HepG2 (cell line): Measurements from ENCODE around the gene THAP2. TPM values are rescaled to one million over a fixed set of nuclear protein-coding genes. Genes with fewer than 3 reads are reported as not detected.

Experiments used
- CBX5 ChIP-seq: sonication (generic); formaldehyde crosslinking; IDR thresholded peaks from 2 replicates; pipeline ENCODE4 v1.4.0; 2020; ENCODE audit warnings: missing genetic modification reagents, borderline replicate concordance
- GATAD2A ChIP-seq: IDR thresholded peaks from 2 replicates; pipeline ENCODE4 v1.6.1; 2016
- KDM4B ChIP-seq: sonication (generic); formaldehyde crosslinking; IDR thresholded peaks from 2 replicates; pipeline ENCODE4 v1.4.0; 2020; ENCODE audit warnings: missing genetic modification reagents
- KLF9 ChIP-seq: IDR thresholded peaks from 2 replicates; pipeline ENCODE4 v1.6.1; 2016; ENCODE audit warnings: low read depth
- MAF1 ChIP-seq: sonication (generic); formaldehyde crosslinking; IDR thresholded peaks from 2 replicates; pipeline ENCODE4 v1.5.0; 2020; ENCODE audit warnings: missing genetic modification reagents, borderline replicate concordance
- MNT ChIP-seq: fragments of 450-650 bp; IDR thresholded peaks from 2 replicates; pipeline ENCODE4 v1.6.1; 2016
- RBM39 ChIP-seq: fragments of 200-400 bp; formaldehyde crosslinking; IDR thresholded peaks from one replicate; pipeline ENCODE4 v1.6.1; 2018; ENCODE audit warnings: antibody characterized with exemption, mild to moderate bottlenecking, low read depth, low read length; ENCODE audit not compliant: poor library complexity, severe bottlenecking
- SMARCE1 ChIP-seq: fragments of 450-650 bp; IDR thresholded peaks from 2 replicates; pipeline ENCODE4 v1.6.1; 2017; ENCODE audit warnings: borderline replicate concordance
- ZNF24 ChIP-seq: fragments of 450-650 bp; IDR thresholded peaks from 2 replicates; pipeline ENCODE4 v1.6.1; 2017; ENCODE audit warnings: antibody characterized with exemption, mild to moderate bottlenecking
- ZNF354B ChIP-seq: sonication (generic); formaldehyde crosslinking; IDR thresholded peaks from 2 replicates; pipeline ENCODE4 v1.8.0; 2022; ENCODE audit warnings: mild to moderate bottlenecking, missing genetic modification reagents
- ZNF430 ChIP-seq: sonication (generic); formaldehyde crosslinking; IDR thresholded peaks from 2 replicates; pipeline ENCODE4 v1.9.0; 2021; ENCODE audit warnings: mild to moderate bottlenecking, missing genetic modification reagents
- ZNF503 ChIP-seq: sonication (generic); formaldehyde crosslinking; IDR thresholded peaks from 2 replicates; pipeline ENCODE4 v1.4.0; 2020; ENCODE audit warnings: missing genetic modification reagents
- ZNF549 ChIP-seq: sonication (generic); formaldehyde crosslinking; IDR thresholded peaks from 2 replicates; pipeline ENCODE4 v1.5.0; 2020; ENCODE audit warnings: missing genetic modification reagents
- ZNF614 ChIP-seq: IDR thresholded peaks from 2 replicates; pipeline ENCODE4 v1.6.1; 2018; ENCODE audit warnings: missing biosample characterization, missing genetic modification reagents, inconsistent platforms, borderline replicate concordance
- ZNF720 ChIP-seq: sonication (generic); formaldehyde crosslinking; IDR thresholded peaks from 2 replicates; pipeline ENCODE4 v1.4.0; 2020; ENCODE audit warnings: missing genetic modification reagents
- ZNF746 ChIP-seq: sonication (generic); formaldehyde crosslinking; IDR thresholded peaks from 2 replicates; pipeline ENCODE4 v1.8.0; 2022; ENCODE audit warnings: mild to moderate bottlenecking, missing genetic modification reagents
- ZNF768 ChIP-seq: sonication (generic); formaldehyde crosslinking; IDR thresholded peaks from 2 replicates; pipeline ENCODE4 v1.4.0; 2020; ENCODE audit warnings: missing genetic modification reagents
- ZNF792 ChIP-seq: IDR thresholded peaks from 2 replicates; pipeline ENCODE4 v1.6.1; 2016
- ZSCAN22 ChIP-seq: sonication (generic); formaldehyde crosslinking; IDR thresholded peaks from 2 replicates; pipeline ENCODE4 v1.4.0; 2020; ENCODE audit warnings: mild to moderate bottlenecking, missing genetic modification reagents
- ZSCAN25 ChIP-seq: sonication (generic); formaldehyde crosslinking; IDR thresholded peaks from 2 replicates; pipeline ENCODE4 v1.8.0; 2022; ENCODE audit warnings: mild to moderate bottlenecking, missing genetic modification reagents
- polyA plus RNA-seq, 8 experiments: library from polyadenylated mRNA; depleted of rRNA in 3 of 8; stranded (reverse) in 7 of 8; unstranded in 1 of 8; fragments of >200 nt; fragmentation: Illumina TruSeq in 4 of 8; extraction: Trizol in 4 of 8; gene quantifications; 2 replicates each; pipeline versions ENCODE4 v1.2.1 to v1.2.3, GENCODE V29; 2011 to 2016; ENCODE audit warnings: low read depth in 4 of 8, missing spikeins in 1 of 8, mixed read lengths in 1 of 8; ENCODE audit not compliant: insufficient read depth in 1 of 8
- total RNA-seq, 5 experiments: library from RNA; depleted of rRNA; stranded (reverse); fragments of >200 nt; fragmentation: Illumina TruSeq; extraction: Trizol; gene quantifications; 2 replicates each; pipeline ENCODE4 v1.2.3, GENCODE V29; 2016; ENCODE audit warnings: low read depth in 1 of 5
- TF ChIP-seq, protein P1 (sequence below): sonication (generic); formaldehyde crosslinking; conservative IDR thresholded peaks from 2 replicates; pipeline ENCODE4 v1.4.0; 2020; ENCODE audit warnings: mild to moderate bottlenecking, missing genetic modification reagents, moderate library complexity
- TF ChIP-seq, protein P2 (sequence below): IDR thresholded peaks from 2 replicates; pipeline ENCODE4 v1.6.1; 2016; ENCODE audit warnings: low read depth, borderline replicate concordance
- TF ChIP-seq, protein P3 (sequence below): sonication (generic); formaldehyde crosslinking; IDR thresholded peaks from 2 replicates; pipeline ENCODE4 v1.4.0; 2020; ENCODE audit warnings: mild to moderate bottlenecking, missing genetic modification reagents

Gene THAP2
- total and polyA plus RNA-seq, 2 of the 13 experiments (the other 11 are each of a cell fraction or from before 2014, with no cell fraction given): 5.2 to 6.2 TPM

DNA sequence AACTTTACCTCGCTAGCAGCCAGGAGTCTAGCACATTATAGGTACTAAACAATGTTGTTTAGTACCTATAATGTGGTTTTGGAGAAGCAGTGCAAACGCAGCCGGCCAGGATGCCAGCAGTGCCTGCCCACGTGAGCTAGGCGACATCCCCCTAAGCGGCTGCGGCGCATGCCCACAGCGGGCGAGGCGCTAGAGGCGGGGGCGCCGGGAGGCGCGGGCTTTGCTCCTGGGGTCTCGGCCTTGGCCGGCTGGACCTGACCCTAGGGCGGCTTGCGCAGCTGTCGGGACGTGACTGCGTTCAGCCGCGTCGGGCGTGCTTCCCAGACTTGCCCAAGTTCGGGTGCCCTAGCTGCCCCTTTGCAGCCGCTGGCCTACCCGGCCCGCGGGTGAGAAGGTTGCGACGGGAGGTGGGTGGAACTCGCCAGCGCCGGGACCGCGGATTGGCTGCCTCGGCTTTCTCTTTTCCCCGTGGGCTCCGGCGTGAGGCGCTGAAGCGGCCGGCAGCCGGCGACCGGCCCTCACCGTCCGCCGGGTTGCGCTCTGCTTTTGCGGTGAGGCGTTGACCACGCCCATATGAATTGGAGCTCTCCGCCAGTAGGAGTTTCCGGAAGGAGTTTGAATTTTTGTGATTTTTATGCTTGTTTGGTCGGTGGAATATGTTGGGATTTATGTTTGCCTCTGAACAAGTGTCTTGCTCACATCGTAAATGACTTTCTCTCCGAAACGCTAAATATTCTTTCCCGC lies 22.0 kb downstream of the THAP2 start, which contains the start of gene TMEM19 (continued):
- peak; percentile 53; the same call in 1 of the 2 replicates for TF ChIP-seq ZNF503 (CRISPR knock-in tag)
- TF ChIP-seq ZNF792 (CRISPR knock-in tag): 0 out of 2 replicates have a peak, but pooled peaks have one; percentile 44
- no peak for TF ChIP-seq MNT
- TF ChIP-seq ZSCAN25 (CRISPR knock-in tag): no peak
- TF ChIP-seq, protein P1, sequence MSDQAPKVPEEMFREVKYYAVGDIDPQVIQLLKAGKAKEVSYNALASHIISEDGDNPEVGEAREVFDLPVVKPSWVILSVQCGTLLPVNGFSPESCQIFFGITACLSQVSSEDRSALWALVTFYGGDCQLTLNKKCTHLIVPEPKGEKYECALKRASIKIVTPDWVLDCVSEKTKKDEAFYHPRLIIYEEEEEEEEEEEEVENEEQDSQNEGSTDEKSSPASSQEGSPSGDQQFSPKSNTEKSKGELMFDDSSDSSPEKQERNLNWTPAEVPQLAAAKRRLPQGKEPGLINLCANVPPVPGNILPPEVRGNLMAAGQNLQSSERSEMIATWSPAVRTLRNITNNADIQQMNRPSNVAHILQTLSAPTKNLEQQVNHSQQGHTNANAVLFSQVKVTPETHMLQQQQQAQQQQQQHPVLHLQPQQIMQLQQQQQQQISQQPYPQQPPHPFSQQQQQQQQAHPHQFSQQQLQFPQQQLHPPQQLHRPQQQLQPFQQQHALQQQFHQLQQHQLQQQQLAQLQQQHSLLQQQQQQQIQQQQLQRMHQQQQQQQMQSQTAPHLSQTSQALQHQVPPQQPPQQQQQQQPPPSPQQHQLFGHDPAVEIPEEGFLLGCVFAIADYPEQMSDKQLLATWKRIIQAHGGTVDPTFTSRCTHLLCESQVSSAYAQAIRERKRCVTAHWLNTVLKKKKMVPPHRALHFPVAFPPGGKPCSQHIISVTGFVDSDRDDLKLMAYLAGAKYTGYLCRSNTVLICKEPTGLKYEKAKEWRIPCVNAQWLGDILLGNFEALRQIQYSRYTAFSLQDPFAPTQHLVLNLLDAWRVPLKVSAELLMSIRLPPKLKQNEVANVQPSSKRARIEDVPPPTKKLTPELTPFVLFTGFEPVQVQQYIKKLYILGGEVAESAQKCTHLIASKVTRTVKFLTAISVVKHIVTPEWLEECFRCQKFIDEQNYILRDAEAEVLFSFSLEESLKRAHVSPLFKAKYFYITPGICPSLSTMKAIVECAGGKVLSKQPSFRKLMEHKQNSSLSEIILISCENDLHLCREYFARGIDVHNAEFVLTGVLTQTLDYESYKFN (CRISPR knock-in tag): peak; percentile 88
- no peak for TF ChIP-seq ZNF549
- peak; percentile 75; the same call in 1 of the 2 replicates for TF ChIP-seq ZNF768
- no peak for TF ChIP-seq KLF9 (CRISPR knock-in tag)
- peak; percentile 81 for TF ChIP-seq RBM39
- TF ChIP-seq ZNF720 (CRISPR knock-in tag): no peak
- TF ChIP-seq ZSCAN22 (CRISPR knock-in tag): no peak
- peak; percentile 59 for TF ChIP-seq GATAD2A (CRISPR knock-in tag)
- TF ChIP-seq ZNF354B (CRISPR knock-in tag): peak; percentile 59; the same call in 1 of the 2 replicates
- TF ChIP-seq SMARCE1: no peak
- TF ChIP-seq CBX5: peak; percentile 23; the same call in 1 of the 2 replicates
- TF ChIP-seq ZNF24: 0 out of 2 replicates have a peak, but pooled peaks have one; percentile 34
- TF ChIP-seq, protein P2, sequence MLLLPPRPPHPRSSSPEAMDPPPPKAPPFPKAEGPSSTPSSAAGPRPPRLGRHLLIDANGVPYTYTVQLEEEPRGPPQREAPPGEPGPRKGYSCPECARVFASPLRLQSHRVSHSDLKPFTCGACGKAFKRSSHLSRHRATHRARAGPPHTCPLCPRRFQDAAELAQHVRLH (CRISPR knock-in tag): peak; percentile 75
- TF ChIP-seq KDM4B (CRISPR knock-in tag): peak; percentile 17; the same call in 1 of the 2 replicates
- TF ChIP-seq ZNF614 (CRISPR knock-in tag): peak; percentile 80
- TF ChIP-seq, protein P3, sequence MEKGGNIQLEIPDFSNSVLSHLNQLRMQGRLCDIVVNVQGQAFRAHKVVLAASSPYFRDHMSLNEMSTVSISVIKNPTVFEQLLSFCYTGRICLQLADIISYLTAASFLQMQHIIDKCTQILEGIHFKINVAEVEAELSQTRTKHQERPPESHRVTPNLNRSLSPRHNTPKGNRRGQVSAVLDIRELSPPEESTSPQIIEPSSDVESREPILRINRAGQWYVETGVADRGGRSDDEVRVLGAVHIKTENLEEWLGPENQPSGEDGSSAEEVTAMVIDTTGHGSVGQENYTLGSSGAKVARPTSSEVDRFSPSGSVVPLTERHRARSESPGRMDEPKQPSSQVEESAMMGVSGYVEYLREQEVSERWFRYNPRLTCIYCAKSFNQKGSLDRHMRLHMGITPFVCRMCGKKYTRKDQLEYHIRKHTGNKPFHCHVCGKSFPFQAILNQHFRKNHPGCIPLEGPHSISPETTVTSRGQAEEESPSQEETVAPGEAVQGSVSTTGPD (CRISPR knock-in tag): no peak
- peak; percentile 75 for TF ChIP-seq ZNF746
- no peak for TF ChIP-seq MAF1
- TF ChIP-seq ZNF430 (CRISPR knock-in tag): peak; percentile 94
